HG03066 (cell line): ENCODE results near the gene TRA2B.

ENCODE experiments used
- ATAC-seq: cut with Tn5 transposase; IDR thresholded peaks from one replicate; pipeline ENCODE4 v1.9.1; 2021; ENCODE audit warnings: low read depth; ENCODE audit not compliant: unreplicated experiment

Gene TRA2B

GRCh38 chr3:185956244-185956643 lies 18.4 kb upstream of the TRA2B start:
- no peak for ATAC-seq

- ATAC-seq, result no peak
Observed at GRCh38 chr3:185954366-185954723, 16.5 kb upstream of the TRA2B start.

- ATAC-seq, result no peak
Observed at GRCh38 chr3:185950728-185951127, 12.9 kb upstream of the TRA2B start.

GRCh38 chr3:185949515-185949914 lies 11.7 kb upstream of the TRA2B start:
- no peak for ATAC-seq

- no peak for ATAC-seq
Observed at GRCh38 chr3:185948292-185948691, 10.5 kb upstream of the TRA2B start.

- no peak for ATAC-seq
Observed at GRCh38 chr3:185943760-185944106, 5.9 kb upstream of the TRA2B start.

- ATAC-seq, result peak; percentile 92
Observed at GRCh38 chr3:185942907-185943759, 5.3 kb upstream of the TRA2B start.

GRCh38 chr3:185942396-185942795 lies 4.6 kb upstream of the TRA2B start:
- ATAC-seq, result no peak

GRCh38 chr3:185940951-185941350 lies 3.1 kb upstream of the TRA2B start:
- ATAC-seq, result no peak

- no peak for ATAC-seq
Observed at GRCh38 chr3:185939721-185940120, 1.9 kb upstream of the TRA2B start.

GRCh38 chr3:185936814-185937688 lies 763 bp downstream of the TRA2B start:
- peak; percentile 43 for ATAC-seq

- no peak for ATAC-seq
Observed at GRCh38 chr3:185936273-185936629, 1.6 kb downstream of the TRA2B start.

- no peak for ATAC-seq
Observed at GRCh38 chr3:185935465-185936272, 2.1 kb downstream of the TRA2B start.

GRCh38 chr3:185934767-185935464 lies 2.9 kb downstream of the TRA2B start:
- no peak for ATAC-seq

GRCh38 chr3:185934174-185934557 lies 3.6 kb downstream of the TRA2B start:
- no peak for ATAC-seq

- ATAC-seq, result no peak
Observed at GRCh38 chr3:185933374-185934173, 4.2 kb downstream of the TRA2B start.

- no peak for ATAC-seq
Observed at GRCh38 chr3:185931777-185932612, 5.8 kb downstream of the TRA2B start.

- ATAC-seq, result no peak
Observed at GRCh38 chr3:185930393-185931107, 7.3 kb downstream of the TRA2B start.
